Karpas-422 (cell line): Measurements from ENCODE around the gene ARFGAP3. TPM values are rescaled to one million over a fixed set of nuclear protein-coding genes. Genes with fewer than 3 reads are reported as not detected.

Experiments used
- DNase-seq: peaks from one replicate; pipeline ENCODE4 v3.0.0-alpha.2; 2015
- H2AFZ ChIP-seq: fragments of 200-600 bp; sonication (generic); 2 replicates; pipeline ENCODE4 v1.6.1; 2014; ENCODE audit warnings: antibody characterized with exemption, low read length, mixed read lengths
- H3K27ac ChIP-seq: fragments of 200-600 bp; sonication (generic); 2 replicates; pipeline ENCODE4 v1.5.1; 2014; ENCODE audit warnings: mild to moderate bottlenecking, low read length, moderate library complexity
- H3K27me3 ChIP-seq: fragments of 200-600 bp; sonication (generic); 2 replicates; pipeline ENCODE4 v1.6.1; 2014; ENCODE audit warnings: low read length, mixed read lengths
- H3K36me3 ChIP-seq: fragments of 200-600 bp; sonication (generic); 2 replicates; pipeline ENCODE4 v1.6.1; 2014; ENCODE audit warnings: low read length, mixed read lengths; ENCODE audit not compliant: insufficient read depth
- H3K4me1 ChIP-seq: fragments of 200-600 bp; sonication (generic); 2 replicates; pipeline ENCODE4 v1.6.1; 2014; ENCODE audit warnings: mild to moderate bottlenecking, low read length, mixed read lengths
- H3K4me2 ChIP-seq: fragments of 200-600 bp; sonication (generic); 2 replicates; pipeline ENCODE4 v1.6.1; 2014; ENCODE audit warnings: low read length, low read depth, mild to moderate bottlenecking; ENCODE audit not compliant: poor library complexity, severe bottlenecking
- H3K4me3 ChIP-seq: fragments of 200-600 bp; sonication (generic); 2 replicates; pipeline ENCODE4 v1.5.1; 2014; ENCODE audit warnings: mild to moderate bottlenecking, antibody characterized with exemption, low read length, mixed read lengths
- H3K79me2 ChIP-seq: fragments of 200-600 bp; sonication (generic); 2 replicates; pipeline ENCODE4 v1.6.1; 2014; ENCODE audit warnings: mild to moderate bottlenecking, low read length, mixed read lengths
- H3K9ac ChIP-seq: fragments of 200-600 bp; sonication (generic); 2 replicates; pipeline ENCODE4 v1.6.0; 2014; ENCODE audit warnings: low read length
- H3K9me2 ChIP-seq: fragments of 200-600 bp; sonication (generic), shearing (Covaris generic); replicated peaks from 2 replicates; pipeline ENCODE4 v1.6.0; 2014; ENCODE audit warnings: mild to moderate bottlenecking, low read length, moderate library complexity; ENCODE audit not compliant: insufficient read depth
- H3K9me3 ChIP-seq: fragments of 300-700, 200-600 bp; sonication (generic); 2 replicates; pipeline ENCODE4 v1.6.1; 2014; ENCODE audit warnings: low read length, mixed read lengths
- H4K20me1 ChIP-seq: fragments of 200-600 bp; sonication (generic); 2 replicates; pipeline ENCODE4 v1.6.1; 2014; ENCODE audit warnings: mild to moderate bottlenecking, antibody characterized with exemption, low read length, low read depth; ENCODE audit not compliant: insufficient read depth
- total RNA-seq: library from RNA; depleted of rRNA; stranded (reverse); fragments of >200 nt; shearing (Covaris generic); gene quantifications from 2 replicates; pipeline ENCODE4 v1.2.3, GENCODE V29; 2014; ENCODE audit warnings: low replicate concordance

Gene ARFGAP3
- total RNA-seq, 1 experiment from 2014 or later = 26.1 TPM

DNA sequence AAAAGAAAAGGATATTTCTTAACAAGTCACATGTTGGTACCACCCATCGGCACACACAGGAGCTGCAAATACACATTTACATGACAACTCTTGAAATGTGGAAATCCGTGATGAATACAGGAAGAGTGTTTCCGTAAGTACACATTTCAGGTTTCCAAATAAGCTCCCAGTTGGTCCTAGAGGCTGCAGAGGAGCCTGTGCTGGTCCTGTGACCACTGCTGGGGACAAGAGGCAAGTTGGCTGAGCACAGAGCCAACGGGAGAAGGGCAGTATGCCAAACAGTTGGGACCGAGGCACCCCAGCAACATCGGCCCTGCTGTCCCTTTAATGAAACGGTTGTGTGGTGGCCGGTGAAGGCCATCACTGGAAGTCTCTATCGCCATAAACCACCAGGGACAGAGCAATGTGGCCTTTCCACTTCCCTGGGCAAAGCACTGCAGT, 38.5 kb upstream of the ARFGAP3 start:
- Histone ChIP-seq H3K36me3 (no peaks in the 10 kb centered on the region), H3K4me2 (no peak overlapping the region), H3K79me2 (no peaks in the 10 kb centered on the region), H3K9me3 (no peaks in the 10 kb centered on the region), H3K9me2 (no peaks in the 10 kb centered on the region), H3K27ac (no peak overlapping the region), H3K4me3 (no peak overlapping the region), H3K9ac (no peak overlapping the region), H3K27me3 (no peaks in the 10 kb centered on the region), H4K20me1 (peaks cover 12% of the 10 kb centered on the region; the same call in 1 of the 2 replicates), H3K4me1 (no peaks in the 10 kb centered on the region), H2AFZ (no peak overlapping the region)
- no peak for DNase-seq

DNA sequence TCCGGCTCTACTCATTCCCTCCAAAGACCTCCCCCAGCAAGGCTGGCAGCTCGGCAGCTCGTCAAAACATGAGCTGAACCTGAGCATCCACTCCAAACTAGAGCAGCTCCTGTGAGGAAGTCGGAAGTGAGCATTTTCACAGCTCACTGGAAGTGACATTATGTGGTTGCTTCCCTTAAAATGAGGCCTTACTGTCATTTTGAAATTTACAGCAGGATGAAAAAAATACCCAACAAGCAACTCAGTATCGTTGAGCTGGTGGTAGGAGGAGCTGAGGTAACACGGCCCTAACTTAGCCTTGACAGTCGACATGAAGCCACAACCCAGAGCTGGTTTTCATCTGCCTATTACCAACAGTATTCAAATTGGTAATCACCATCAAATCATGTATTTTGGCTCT, 38.0 kb upstream of the ARFGAP3 start:
- Histone ChIP-seq H3K79me2 (no peaks in the 10 kb centered on the region), H3K4me1 (no peaks in the 10 kb centered on the region), H3K4me2 (no peak overlapping the region), H2AFZ (no peak overlapping the region), H4K20me1 (peaks cover 12% of the 10 kb centered on the region; the same call in 1 of the 2 replicates), H3K27me3 (no peaks in the 10 kb centered on the region), H3K4me3 (no peak overlapping the region), H3K9me3 (no peaks in the 10 kb centered on the region), H3K27ac (no peak overlapping the region), H3K9me2 (no peaks in the 10 kb centered on the region), H3K9ac (no peak overlapping the region), H3K36me3 (no peaks in the 10 kb centered on the region)
- no peak for DNase-seq

DNA sequence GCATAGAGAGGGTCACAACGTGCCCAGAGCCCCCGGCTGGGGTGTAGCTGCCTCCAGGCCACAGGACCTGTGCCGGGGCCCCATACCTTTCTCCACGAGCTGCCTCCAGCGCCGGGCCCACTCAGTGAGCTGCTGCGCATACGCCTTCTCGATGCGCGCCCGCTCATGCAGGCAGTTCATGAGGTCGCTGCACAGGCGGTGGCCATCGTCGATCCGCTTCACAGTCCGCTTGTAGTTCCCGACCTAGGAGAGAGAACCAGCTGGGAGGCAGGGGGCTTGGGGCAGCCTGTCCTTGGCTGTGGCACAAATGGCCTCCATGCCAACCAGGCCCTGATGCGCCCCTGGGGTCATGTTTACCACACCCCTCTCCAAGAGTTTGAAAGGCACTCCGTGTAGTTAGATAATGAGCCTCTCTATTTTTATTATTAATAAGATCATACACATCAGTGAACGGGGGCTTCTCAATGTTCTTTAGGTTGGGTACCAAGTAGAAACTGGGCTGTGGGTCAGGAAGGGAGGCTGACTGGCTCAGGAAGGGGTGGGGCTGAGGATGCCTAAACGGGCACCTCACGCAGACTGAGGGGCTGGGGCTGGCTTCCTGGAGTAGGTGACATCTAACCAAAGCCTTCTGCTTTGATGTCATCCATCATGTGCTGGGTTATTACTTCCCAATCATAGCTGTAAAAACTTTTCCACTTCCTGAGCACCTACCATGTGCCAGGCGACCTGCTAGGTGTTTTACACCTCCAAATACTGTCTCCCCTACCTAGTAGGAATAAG, 36.5 kb upstream of the ARFGAP3 start:
- no peaks in the 10 kb centered on the region for H3K9me3 ChIP-seq
- peaks cover 12% of the 10 kb centered on the region; the same call in 1 of the 2 replicates for H4K20me1 ChIP-seq
- H3K4me3 ChIP-seq = no peak overlapping the region
- no peaks in the 10 kb centered on the region for H3K36me3 ChIP-seq
- no peaks in the 10 kb centered on the region for H3K4me1 ChIP-seq
- no peaks in the 10 kb centered on the region for H3K27me3 ChIP-seq
- H3K9ac ChIP-seq = no peak overlapping the region
- no peak overlapping the region for H3K27ac ChIP-seq
- H3K9me2 ChIP-seq = no peaks in the 10 kb centered on the region
- DNase-seq = no peak
- no peak overlapping the region for H2AFZ ChIP-seq
- no peak overlapping the region for H3K4me2 ChIP-seq
- H3K79me2 ChIP-seq = no peaks in the 10 kb centered on the region

DNA sequence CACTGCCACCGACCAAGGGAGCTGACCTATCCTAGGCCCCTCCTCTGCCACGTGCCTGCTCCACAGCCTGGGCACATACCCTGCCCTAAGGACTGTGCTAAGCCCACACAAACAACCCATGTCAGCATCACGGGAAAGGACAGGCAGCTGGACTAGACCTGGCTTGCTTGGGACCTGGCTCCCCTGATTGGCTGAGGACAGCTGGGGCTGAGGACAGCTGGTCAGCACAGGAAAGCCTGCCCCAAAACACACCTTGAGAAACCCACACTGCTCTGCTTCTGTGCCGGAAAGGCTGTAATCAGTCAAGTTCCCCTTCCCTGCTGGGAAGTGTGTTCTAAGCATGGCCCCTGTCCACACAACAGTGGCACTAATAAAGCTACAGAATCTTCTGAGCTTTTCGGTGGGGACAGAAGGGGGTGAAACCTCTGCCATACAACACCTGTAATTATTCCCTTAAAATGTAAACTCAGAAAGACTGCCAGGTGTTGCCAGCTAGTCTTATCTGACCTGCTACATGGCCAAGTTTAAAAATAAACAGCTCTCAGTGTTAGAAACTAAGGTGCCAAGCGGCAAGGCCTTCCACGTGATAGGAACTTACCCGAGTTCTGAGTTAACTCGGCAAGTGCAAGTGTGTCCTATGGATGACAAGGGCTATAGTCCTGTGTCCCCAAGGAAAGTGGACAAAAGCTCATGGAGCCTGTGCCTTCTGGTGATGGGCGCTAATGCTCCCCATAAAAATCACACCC, 35.7 kb upstream of the ARFGAP3 start:
- Histone ChIP-seq H3K9me2 (no peaks in the 10 kb centered on the region), H3K36me3 (no peaks in the 10 kb centered on the region), H2AFZ (no peak overlapping the region), H3K4me2 (no peak overlapping the region), H3K4me1 (no peaks in the 10 kb centered on the region), H3K79me2 (no peaks in the 10 kb centered on the region), H3K27me3 (no peaks in the 10 kb centered on the region), H3K9me3 (no peaks in the 10 kb centered on the region), H3K4me3 (no peak overlapping the region), H3K9ac (no peak overlapping the region), H4K20me1 (peaks cover 12% of the 10 kb centered on the region; the same call in 1 of the 2 replicates), H3K27ac (no peak overlapping the region)
- no peak for DNase-seq

DNA sequence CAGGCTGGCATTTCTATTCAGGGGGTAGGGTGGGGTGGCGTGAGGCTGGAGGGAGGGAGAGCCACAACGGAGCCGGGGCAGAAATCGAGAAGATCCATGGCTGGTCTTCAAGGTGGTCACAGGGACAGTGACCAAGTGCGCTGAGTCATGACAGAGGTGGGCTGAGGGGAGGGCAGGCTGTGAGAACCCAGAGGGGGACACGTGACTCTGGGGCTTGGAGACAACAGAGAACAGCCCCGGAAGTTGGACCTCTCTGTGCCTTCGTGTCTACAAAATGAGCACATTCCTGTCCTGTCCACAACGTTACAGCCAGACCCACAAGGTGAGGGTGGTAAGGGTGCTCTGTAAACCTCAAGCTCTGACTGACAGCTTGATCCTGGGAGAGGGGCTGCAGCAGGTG, 35.1 kb upstream of the ARFGAP3 start:
- H3K4me1 ChIP-seq = no peaks in the 10 kb centered on the region
- H3K27ac ChIP-seq = no peak overlapping the region
- H3K9me2 ChIP-seq = no peaks in the 10 kb centered on the region
- no peak overlapping the region for H3K4me3 ChIP-seq
- no peak overlapping the region for H2AFZ ChIP-seq
- no peak overlapping the region for H3K9ac ChIP-seq
- DNase-seq = no peak
- H3K27me3 ChIP-seq = no peaks in the 10 kb centered on the region
- H3K79me2 ChIP-seq = no peaks in the 10 kb centered on the region
- H4K20me1 ChIP-seq = peaks cover 12% of the 10 kb centered on the region; the same call in 1 of the 2 replicates
- H3K4me2 ChIP-seq = no peak overlapping the region
- H3K36me3 ChIP-seq = no peaks in the 10 kb centered on the region
- no peaks in the 10 kb centered on the region for H3K9me3 ChIP-seq

DNA sequence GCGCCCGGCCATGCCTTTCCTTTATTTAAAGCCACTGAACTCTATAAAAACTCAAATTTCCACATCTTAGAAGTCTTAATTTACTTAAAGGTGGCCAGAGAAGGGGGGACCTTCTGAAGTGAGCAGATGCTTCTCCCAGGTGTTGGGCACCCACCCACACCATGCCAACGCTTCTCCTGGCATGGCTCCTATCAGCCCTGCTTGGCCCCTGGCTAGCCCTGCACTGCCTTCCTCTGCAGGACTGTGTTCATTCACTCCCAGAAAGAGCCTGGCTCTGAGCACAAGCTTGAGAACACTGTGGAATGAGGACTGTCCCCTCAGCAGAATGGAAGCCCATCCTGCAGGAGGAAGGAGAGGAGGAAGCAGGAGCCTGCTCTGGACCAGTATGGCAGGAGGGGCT, 34.6 kb upstream of the ARFGAP3 start:
- Histone ChIP-seq H4K20me1 (peaks cover 12% of the 10 kb centered on the region; the same call in 1 of the 2 replicates), H3K27ac (no peak overlapping the region), H3K36me3 (no peaks in the 10 kb centered on the region), H3K4me3 (no peak overlapping the region), H3K27me3 (no peaks in the 10 kb centered on the region), H3K9me2 (no peaks in the 10 kb centered on the region), H3K9me3 (no peaks in the 10 kb centered on the region), H2AFZ (no peak overlapping the region), H3K4me2 (no peak overlapping the region), H3K4me1 (no peaks in the 10 kb centered on the region), H3K79me2 (no peaks in the 10 kb centered on the region), H3K9ac (no peak overlapping the region)
- DNase-seq = no peak

DNA sequence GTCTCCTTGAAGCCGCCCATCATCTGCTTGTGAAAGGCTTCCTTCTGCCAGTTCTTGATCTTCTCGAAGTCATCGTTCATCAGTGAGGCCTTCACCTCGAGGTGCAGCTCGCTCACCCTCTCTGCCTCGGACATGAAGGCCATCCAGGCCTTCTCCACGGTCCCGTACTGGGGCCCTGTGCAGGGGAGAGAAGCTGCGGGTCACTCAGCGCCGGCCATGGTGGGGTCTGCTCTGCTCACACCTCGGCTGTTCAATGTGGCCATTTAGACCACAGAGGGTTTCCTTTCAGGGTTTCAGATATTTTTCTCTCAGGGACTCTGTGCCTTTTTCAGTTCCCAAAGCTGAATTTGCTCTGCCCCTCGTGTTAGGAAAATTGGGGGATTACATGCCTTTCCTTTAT, 33.9 kb upstream of the ARFGAP3 start:
- DNase-seq = no peak
- Histone ChIP-seq H3K4me2 (no peak overlapping the region), H3K27ac (no peak overlapping the region), H2AFZ (no peak overlapping the region), H3K4me1 (no peaks in the 10 kb centered on the region), H3K9ac (no peak overlapping the region), H3K4me3 (no peak overlapping the region), H3K79me2 (no peaks in the 10 kb centered on the region), H4K20me1 (peaks cover 5% of the 10 kb centered on the region; the same call in 1 of the 2 replicates), H3K27me3 (no peaks in the 10 kb centered on the region), H3K9me2 (no peaks in the 10 kb centered on the region), H3K36me3 (no peaks in the 10 kb centered on the region), H3K9me3 (no peaks in the 10 kb centered on the region)

DNA sequence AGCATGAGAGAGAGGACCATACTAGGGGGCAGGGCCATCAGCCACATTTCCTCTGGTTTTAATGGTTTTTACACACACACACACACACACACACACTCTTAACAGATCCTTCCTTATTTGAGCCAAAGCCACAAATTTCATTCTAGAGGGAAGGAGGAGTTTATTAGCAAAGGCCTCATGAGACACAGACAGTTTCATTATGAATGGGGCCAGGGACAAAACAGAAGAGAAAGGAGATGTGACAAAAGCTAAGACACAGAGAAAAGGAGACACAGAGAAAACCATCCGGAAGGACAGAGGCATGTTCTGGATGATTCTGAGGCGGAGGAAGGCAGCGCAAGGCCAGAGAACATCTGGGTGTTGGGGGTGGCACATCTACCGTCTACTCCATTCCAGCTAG, 32.2 kb upstream of the ARFGAP3 start:
- Histone ChIP-seq H3K36me3 (no peaks in the 10 kb centered on the region), H3K4me2 (no peak overlapping the region), H3K27ac (no peak overlapping the region), H3K4me1 (no peaks in the 10 kb centered on the region), H3K27me3 (no peaks in the 10 kb centered on the region), H3K9me2 (no peaks in the 10 kb centered on the region), H3K9ac (no peak overlapping the region), H3K9me3 (no peaks in the 10 kb centered on the region), H3K4me3 (no peak overlapping the region), H2AFZ (no peak overlapping the region), H4K20me1 (no peaks in the 10 kb centered on the region), H3K79me2 (no peaks in the 10 kb centered on the region)
- no peak for DNase-seq
